G401.6 (cell line): ENCODE results near the gene MATCAP1.

Experiments
- FAIRE-seq: peaks from 2 replicates; lab custom pipeline; 2012; peaks lifted over from hg19 to GRCh38; lab: Jason Lieb, UNC

Gene MATCAP1

GRCh38 chr16:67207249-67208091 is 23.7 kb upstream of the MATCAP1 start:
- FAIRE-seq = no peak

GRCh38 chr16:67206838-67207248 is 23.1 kb upstream of the MATCAP1 start:
- FAIRE-seq = no peak

- FAIRE-seq = no peak
These were observed 22.5 kb upstream of the MATCAP1 start for GRCh38 chr16:67206129-67206837.

DNA sequence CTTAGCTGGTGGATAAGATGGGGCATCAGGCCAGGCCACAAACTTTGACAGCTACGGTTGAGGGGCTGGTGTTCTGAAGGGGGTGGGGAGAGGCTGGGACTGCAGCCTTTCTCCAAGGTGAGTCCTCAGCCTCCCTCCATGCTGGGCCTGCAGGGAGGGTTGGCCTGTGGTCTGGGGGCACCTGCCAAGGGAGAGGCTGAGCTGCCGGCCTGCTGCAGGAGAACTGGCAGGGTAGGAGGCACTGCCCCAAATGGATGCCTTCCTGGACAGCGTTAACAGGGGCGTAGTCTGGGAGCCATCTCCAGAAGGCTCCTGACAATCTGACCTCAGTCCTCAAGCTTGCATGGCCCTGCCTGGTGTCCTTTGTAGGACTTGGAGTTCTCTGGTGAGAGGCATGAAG is 20.3 kb upstream of the MATCAP1 start:
- FAIRE-seq = no peak

GRCh38 chr16:67202956-67203493 is 19.3 kb upstream of the MATCAP1 start:
- FAIRE-seq = no peak

- no peak for FAIRE-seq
These were observed 18.7 kb upstream of the MATCAP1 start for GRCh38 chr16:67202426-67202825.

DNA sequence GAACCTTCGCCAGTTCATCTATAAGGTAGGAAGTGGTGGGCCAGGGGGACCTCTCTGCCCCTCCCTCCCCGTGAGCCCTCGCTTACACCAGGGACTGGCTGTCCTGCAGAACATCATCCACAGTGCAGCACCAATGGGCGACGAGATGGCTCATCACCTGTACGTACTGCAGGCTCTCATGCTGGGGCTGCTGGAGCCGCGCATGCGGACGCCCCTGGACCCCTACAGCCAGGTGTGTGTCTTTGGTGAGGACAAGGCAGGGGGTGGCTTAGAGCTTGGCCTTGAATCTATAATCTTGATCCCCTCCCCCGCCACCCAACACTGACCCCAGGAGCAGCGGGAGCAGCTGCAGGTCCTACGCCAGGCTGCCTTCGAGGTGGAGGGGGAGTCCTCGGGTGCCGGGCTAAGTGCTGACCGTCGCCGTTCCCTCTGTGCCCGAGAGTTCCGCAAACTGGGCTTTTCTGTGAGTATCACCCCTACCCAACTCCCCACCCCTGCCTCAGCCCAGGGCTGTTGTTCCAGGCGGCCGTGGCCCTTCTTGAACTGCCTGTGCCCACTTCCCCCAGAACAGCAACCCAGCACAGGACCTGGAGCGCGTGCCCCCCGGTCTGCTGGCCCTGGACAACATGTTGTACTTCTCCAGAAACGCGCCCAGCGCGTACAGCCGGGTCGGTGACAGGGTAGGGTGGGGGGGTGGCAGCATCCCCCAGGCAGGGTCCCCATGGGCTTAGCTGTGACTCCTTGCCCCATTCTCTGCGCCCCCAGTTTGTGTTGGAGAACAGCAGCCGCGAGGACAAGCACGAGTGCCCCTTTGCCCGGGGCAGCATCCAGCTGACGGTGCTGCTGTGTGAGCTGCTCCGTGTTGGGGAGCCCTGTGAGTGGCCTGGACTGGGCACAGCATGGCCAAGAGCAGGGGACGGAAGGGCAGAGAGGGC is 17.9 kb upstream of the MATCAP1 start:
- FAIRE-seq = no peak

DNA sequence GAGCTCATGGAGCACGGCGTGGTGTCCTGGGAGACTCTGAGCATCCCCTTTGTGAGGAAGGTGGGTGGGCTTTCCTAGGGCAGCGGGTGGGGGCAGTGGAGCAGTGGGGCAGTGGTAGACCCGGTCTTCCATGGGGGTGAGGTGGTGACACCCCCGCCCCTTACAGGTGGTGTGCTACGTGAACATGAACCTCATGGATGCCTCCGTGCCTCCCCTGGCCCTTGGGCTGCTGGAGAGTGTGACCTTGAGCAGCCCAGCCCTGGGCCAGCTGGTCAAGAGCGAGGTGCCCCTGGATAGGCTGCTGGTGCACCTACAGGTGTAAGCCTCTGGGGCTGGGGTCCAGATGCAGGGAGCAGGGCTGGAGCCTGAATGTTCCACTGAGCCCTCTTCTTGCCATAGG is 16.7 kb upstream of the MATCAP1 start:
- FAIRE-seq = no peak

DNA sequence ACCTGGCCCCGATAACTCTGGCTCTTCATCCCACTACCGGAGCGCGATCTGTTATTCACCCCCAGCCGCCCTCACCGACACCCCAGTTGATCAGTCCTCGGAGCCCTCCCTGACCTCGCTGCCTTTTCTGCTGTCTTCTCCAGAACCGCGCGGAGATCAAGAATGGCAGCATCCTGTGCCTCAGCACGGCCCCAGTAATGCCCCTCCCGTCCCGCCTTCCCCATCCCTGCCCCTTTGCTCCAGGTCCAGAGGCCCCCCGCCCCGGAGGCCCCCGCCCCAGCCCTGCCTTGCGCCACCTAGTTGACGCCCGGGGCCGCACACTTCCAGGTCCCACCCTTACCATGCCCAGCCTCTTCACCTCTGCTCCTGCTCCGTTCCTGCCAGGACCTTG is 16.0 kb upstream of the MATCAP1 start:
- FAIRE-seq = no peak

DNA sequence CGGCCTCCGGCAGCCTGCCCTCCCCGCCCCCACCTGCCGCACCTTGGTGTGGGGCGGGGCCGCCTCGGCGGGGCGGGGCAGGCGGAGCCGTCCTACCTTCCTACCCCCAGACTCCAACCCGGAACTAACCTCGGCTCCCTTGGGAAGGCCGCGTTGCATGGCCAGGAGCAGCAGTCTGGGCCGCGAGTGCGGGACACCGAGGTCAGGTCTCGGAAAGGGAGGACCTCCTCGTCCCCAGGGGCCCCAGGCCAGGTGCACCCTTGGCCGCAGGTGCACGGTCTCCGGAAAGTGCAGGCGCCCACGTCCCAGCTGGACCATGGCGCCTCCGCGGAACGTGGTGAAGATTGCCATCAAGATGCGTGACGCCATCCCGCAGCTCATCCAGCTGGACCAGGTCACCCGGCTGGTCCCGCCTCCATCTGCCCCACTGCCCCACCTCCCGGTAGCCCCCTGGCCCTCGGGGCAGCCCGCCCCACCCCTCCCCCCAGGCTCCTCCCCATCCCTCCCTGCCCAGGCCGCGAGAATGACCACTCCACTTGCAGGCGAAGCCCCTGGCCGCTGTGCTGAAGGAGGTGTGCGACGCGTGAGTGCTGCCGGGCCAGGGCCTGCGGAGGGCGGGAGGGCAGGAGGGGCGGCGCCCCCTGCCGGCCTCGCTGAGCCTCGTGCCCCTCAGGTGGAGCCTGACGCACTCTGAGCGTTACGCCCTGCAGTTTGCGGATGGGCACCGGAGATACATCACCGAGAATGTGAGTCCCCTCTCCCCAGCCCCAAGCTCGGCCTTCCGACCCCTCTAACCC is 15.4 kb upstream of the MATCAP1 start, which contains the start of gene ELMO3:
Gene ELMO3, plus strand, starts transcription at position 121 of the 797 bp plus-strand sequence. Its CDS starts 196 bp downstream, at position 317.
- FAIRE-seq = no peak

DNA sequence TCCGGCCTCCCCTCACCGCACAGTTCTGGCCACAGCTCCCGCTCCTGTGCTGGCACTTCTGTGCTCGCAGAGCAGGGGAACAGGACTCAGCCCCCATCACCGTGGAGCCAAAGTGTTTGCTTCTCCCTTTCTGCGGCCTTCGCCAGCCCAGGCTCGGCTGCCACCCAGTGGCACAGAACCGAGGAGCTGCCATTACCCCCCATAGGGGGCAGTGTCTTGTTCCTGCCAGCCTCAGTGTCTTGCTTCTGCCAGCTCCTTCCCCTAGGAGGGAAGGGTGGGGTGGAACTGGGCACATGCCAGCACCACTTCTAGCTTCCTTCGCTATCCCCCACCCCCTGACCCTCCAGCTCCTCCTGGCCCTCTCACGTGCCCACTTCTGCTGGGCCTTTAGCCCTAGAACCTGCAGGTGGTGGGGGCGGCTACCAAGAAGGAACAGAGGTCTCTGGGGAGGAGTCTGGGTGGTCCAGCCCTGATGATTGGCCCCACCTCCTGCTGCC is 14.5 kb upstream of the MATCAP1 start:
- no peak for FAIRE-seq

DNA sequence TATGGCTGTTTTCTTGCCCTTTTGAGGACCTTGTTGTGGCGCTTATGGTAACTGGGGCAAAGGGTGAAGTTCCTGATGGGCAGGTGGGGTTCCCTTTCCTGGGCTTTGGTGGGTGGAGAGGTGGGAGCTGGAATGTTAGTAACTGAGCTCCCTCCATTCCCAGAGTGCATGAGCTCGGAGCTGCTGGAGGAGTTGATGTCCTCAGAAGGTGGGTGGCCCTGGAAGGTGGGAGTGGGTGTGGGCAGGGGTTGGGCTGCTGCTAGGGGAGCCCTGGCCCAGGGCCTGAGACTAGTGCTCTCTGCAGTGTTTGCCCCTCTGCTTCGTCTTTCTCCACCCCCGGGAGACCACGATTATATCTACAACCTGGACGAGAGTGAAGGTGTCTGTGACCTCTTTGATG is 13.9 kb upstream of the MATCAP1 start:
- no peak for FAIRE-seq

DNA sequence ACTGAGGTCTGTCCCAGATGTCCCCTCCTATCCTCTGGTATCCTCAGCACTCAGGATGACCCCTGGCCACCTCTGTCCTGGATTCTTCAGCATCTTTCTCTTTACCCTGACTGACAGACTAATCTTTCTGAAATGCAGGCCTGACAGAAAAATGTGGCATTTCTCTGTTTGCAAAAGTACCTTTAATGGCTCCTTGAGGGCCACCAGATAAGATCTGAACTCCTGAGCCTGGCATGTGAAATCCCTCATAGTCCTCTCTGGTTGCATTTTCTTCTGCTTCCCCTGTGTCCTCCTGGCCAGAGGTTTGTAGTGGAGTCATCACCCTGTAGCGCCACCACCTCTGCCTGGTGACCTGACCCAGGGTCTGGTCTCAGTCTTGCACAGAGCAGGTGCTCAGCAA is 13.1 kb upstream of the MATCAP1 start:
- no peak for FAIRE-seq

DNA sequence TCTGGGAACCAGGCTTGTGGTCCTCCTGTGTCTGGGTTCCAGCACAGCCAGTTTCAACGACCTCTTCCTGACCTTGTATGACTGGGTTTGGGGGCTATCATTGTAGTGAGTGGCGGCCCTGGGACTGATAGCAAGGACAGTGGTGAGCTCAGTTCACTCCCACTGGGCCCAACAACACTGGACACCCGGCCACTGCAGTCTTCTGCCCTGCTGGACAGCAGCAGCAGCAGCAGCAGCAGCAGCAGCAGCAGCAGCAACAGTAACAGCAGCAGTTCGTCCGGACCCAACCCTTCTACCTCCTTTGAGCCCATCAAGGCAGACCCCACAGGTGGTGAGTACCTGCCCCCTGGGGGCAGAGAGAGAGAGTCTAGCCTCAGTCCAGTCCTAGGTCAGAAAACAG is 11.9 kb upstream of the MATCAP1 start:
- FAIRE-seq = no peak

GRCh38 chr16:67194260-67194659 is 10.5 kb upstream of the MATCAP1 start:
- no peak for FAIRE-seq

GRCh38 chr16:67193536-67193935 is 9.8 kb upstream of the MATCAP1 start:
- no peak for FAIRE-seq

DNA sequence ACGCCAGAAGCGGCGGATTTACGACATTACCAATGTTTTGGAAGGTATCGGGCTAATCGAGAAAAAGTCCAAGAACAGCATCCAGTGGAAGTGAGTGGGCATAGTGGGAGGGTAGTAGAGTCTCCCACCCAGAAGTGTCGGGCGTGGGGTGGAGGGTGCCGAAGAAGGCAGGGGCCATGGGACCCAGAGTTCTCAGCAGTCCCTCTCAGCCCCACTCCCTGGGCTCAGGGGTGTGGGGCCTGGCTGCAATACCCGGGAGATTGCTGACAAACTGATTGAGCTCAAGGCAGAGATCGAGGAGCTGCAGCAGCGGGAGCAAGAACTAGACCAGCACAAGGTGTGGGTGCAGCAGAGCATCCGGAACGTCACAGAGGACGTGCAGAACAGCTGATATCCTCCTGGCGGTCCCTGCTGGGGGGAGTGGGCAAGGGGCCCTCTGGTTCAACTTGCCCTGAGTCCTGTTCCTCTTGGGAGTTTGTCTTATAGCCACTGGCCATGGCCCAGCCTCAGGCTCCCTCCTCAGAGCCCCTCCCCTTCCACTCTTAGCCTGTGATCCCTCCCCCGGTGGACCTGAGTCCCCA is 9.1 kb upstream of the MATCAP1 start:
- FAIRE-seq = no peak

DNA sequence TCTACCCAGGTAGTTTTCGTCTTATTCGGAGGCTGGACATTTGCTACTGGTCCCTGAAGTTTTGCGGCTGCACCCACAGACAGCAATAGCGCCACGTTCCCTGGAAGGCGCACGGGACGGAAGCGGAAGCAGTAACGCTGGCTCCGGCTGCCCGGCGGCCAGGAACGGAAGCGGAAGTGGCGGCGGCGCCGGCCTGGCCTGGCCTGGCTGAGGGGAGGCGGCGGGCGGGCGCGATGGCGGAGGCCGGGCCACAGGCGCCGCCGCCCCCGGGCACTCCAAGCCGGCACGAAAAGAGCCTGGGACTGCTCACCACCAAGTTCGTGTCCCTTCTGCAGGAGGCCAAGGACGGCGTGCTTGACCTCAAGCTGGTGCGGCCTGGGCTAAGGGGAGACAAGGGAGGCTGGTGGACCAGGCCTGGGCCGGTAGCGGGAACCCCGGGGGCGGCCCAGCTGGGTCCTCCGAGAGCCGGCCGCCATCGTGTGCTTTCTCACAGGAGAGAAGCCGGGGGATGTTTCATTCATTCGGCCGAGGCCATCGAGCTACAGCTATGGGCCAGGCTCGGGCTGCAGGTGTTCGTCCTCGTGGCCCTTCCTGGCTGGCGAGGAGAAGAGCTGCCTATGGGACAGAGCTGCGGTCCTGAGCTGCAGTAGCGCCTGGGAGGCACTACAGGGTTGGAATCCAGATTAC is 8.4 kb upstream of the MATCAP1 start, which contains the start of gene E2F4:
Gene E2F4, plus strand, starts transcription at position 161 of the 687 bp plus-strand sequence. Its CDS starts 73 bp downstream, at position 234.
- FAIRE-seq = peak; percentile 77

DNA sequence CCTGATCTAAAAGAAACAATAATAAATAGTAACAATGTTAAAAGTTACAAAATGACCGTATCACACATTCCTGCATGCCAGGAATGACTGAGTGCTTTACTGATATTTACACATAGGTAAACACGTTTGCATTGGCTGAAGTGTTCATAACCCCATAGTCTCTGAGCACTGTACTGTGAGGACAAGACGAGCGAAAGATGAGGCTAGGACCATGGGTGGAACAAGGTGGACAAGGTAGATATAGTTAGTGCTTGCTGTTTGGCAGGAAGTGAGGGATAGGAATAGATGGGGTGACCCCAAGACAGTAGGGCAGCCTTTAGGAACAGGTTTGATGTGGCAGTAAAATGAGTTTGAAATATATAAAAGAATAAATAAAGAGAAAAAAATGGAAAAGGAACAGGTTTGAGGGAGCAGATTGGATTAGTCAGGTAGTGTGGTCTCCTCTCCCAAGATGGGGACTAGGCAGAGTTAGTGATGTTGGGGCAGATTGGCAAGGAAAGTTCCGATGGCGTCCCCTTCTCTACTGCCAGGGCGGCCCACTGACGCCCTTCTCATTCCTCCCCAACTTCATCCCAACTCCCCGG is 7.7 kb upstream of the MATCAP1 start:
- FAIRE-seq = no peak
